Measurements from ENCODE around the gene SLC22A23.

- TF ChIP-seq CTCF (conservative IDR thresholded peaks at IDR 0.05; ENCODE audit: low read depth in 2 of 2) (no peak), REST (IDR thresholded peaks at IDR 0.05; ENCODE audit: unreplicated experiment) (no peak), POLR2AphosphoS5 (IDR thresholded peaks at IDR 0.05; ENCODE audit: low read depth) (no peak), EZH2phosphoT487 (IDR thresholded peaks at IDR 0.05; ENCODE audit: unreplicated experiment) (no peak), CREB1 (CRISPR knock-in tag; IDR thresholded peaks at IDR 0.05; ENCODE audit: low read depth) (no peak), EZH2 (IDR thresholded peaks at IDR 0.05; ENCODE audit: low read depth, unreplicated experiment) (no peak), STAT1 (IDR thresholded peaks at IDR 0.05; ENCODE audit: unreplicated experiment) (no peak), ZNF114 (CRISPR knock-in tag; IDR thresholded peaks at IDR 0.05) (no peak), NANOG (IDR thresholded peaks at IDR 0.05; ENCODE audit: borderline replicate concordance) (no peak)
Measured at GRCh38 chr6:3331971-3332370, 124.9 kb downstream of the SLC22A23 start.
